GM06990 (cell line): ENCODE results near the gene MINDY4.

ENCODE experiments used
- DNase-seq: peaks from one replicate; pipeline ENCODE4 v3.0.0-alpha.2; 2011; ENCODE audit not compliant: insufficient read length; ENCODE audit errors: extremely low read depth
- H3K27me3 ChIP-seq: replicated peaks from 2 replicates; pipeline ENCODE4 v1.6.0; 2011; ENCODE audit warnings: low read length; ENCODE audit not compliant: control insufficient read depth, insufficient read depth
- H3K36me3 ChIP-seq: 2 replicates; pipeline ENCODE4 v1.5.1; 2011; ENCODE audit warnings: low read length; ENCODE audit not compliant: control insufficient read depth, insufficient read depth
- H3K4me3 ChIP-seq: replicated peaks from 2 replicates; pipeline ENCODE4 v1.5.1; 2011; ENCODE audit warnings: low read depth, mild to moderate bottlenecking, control low read depth, low read length
- CTCF ChIP-seq: IDR thresholded peaks from 2 replicates; pipeline ENCODE4 v1.5.1; 2011; ENCODE audit warnings: low read length, control low read depth, mild to moderate bottlenecking, inconsistent platforms; ENCODE audit not compliant: insufficient read depth, poor library complexity, severe bottlenecking

MINDY4 gene

GRCh38 chr7:30757342-30757692, 13.9 kb upstream of the MINDY4 start:
- no peak for TF ChIP-seq CTCF
- Histone ChIP-seq H3K36me3 (no peaks in the 10 kb centered on the region), H3K4me3 (no peak overlapping the region), H3K27me3 (no peaks in the 10 kb centered on the region; the same call in 1 of the 2 replicates)
- no peak for DNase-seq

- Histone ChIP-seq H3K4me3 (no peak overlapping the region), H3K27me3 (no peaks in the 10 kb centered on the region; the same call in 1 of the 2 replicates), H3K36me3 (no peaks in the 10 kb centered on the region)
- no peak for DNase-seq
- TF ChIP-seq CTCF = no peak
Observed at GRCh38 chr7:30760514-30761213, 10.6 kb upstream of the MINDY4 start.

- H3K36me3 ChIP-seq = no peaks in the 10 kb centered on the region
- TF ChIP-seq CTCF = no peak
- DNase-seq = no peak
- no peaks in the 10 kb centered on the region; the same call in 1 of the 2 replicates for H3K27me3 ChIP-seq
- H3K4me3 ChIP-seq = no peak overlapping the region
Observed at GRCh38 chr7:30761214-30762156, 9.7 kb upstream of the MINDY4 start.

GRCh38 chr7:30764030-30764975, 6.9 kb upstream of the MINDY4 start:
- H3K36me3 ChIP-seq = no peaks in the 10 kb centered on the region
- no peak for TF ChIP-seq CTCF
- DNase-seq = no peak

GRCh38 chr7:30765408-30765807, 5.8 kb upstream of the MINDY4 start:
- no peak for TF ChIP-seq CTCF
- H3K27me3 ChIP-seq = no peaks in the 10 kb centered on the region

More at GRCh38 chr7:30764030-30764975, 6.9 kb upstream of the MINDY4 start:
- Histone ChIP-seq H3K4me3 (no peak overlapping the region), H3K27me3 (no peaks in the 10 kb centered on the region)

More at GRCh38 chr7:30765408-30765807, 5.8 kb upstream of the MINDY4 start:
- H3K36me3 ChIP-seq = no peaks in the 10 kb centered on the region
- no peak overlapping the region for H3K4me3 ChIP-seq
- no peak for DNase-seq
